Measurements from ENCODE around the gene N4BP3.

DNA sequence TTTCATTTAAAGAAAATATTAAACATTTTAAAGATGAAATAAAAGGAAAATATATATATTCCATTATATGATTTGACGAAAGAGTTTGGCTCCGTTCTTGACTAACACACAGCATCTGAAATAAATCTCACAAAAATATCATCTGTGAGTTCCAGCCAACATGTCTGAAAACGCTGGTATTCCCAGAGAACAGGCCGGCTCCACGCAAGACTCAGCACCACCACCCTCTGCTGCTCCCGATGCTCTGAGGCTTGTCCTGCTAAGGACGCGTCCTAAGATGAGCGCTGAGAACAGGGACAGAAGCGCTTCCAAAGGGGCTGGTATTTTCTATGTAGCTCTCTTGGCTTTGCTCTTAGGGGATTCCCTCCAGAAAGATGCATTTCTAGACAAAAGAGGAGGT, 40.6 kb upstream of the N4BP3 start:
- no peak for TF ChIP-seq TAF1 (IDR thresholded peaks at IDR 0.05; ENCODE audit: borderline replicate concordance, low read depth, low read length)
- no peak for TF ChIP-seq POLR2AphosphoS5 (IDR thresholded peaks at IDR 0.05; ENCODE audit: low read depth, low read length)
